GDM1 (cell line): Measurements from ENCODE around the gene TLR9.
A peak's percentile ranks its signal among the peaks of the same experiment; 100 is the strongest.

Experiments
- DNase-seq: peaks from one replicate; lab custom pipeline; 2025; lab: John Stamatoyannopoulos, UW

Gene TLR9

DNA sequence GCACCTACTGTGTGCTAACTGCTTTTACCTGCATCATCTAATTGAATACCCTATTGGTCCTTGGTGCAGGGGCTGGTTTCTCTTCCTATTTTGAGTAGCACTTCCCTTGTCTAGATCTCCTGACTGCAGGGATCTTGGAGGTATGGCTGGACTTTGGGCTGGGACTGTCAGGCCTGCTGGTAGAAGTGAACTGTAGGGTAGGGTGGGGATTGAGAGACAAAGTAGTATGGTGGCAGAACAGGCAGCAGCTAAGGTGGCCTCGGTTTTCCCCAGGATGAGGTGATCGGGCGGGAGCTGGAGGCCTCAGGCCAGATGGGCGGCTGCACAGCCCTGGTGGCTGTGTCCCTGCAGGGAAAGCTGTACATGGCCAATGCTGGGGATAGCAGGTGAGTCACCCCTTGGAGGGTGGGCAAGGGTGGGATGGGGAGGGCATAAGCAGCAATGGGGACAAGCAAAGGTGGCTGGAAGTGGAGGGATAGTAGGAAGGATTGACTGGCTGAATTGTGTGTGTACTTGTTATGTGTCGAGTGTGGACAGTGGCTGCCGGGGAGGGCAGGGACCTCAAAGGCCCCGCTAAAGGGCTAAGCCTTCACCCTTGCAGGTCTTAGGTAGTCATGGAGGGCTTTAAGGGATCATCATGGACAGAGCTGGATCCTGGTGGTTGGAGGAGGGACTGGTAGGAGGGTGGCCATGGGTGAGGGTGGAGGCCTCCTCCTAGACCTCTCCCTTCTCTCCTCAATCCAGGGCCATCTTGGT, 22.1 kb upstream of the TLR9 start:
- DNase-seq = no peak

DNA sequence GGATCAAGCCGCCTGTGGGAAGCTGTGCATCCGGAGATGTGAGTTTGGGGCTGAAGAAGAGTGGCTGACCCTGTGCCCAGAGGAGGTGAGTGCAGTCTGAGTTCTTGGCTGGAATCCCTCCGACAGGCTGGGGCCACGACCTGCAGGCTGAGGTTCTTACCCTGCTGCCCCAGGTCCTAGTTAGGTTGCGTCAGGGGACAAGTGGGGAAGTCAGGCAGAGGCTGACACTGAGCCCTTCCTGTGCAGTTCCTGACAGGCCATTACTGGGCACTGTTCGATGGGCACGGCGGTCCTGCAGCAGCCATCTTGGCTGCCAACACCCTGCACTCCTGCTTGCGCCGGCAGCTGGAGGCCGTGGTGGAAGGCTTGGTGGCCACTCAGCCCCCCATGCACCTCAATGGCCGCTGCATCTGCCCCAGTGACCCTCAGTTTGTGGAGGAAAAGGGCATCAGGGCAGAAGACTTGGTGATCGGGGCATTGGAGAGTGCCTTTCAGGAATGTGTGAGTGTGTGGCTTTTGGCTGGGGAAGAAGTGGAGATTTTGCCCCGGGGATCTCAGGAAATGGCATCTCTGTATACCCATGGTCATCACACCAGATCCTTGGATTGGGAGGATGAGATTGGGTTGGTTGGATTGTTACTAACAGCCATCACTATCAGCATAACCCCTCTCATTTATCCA, 21.4 kb upstream of the TLR9 start:
- DNase-seq = no peak

DNA sequence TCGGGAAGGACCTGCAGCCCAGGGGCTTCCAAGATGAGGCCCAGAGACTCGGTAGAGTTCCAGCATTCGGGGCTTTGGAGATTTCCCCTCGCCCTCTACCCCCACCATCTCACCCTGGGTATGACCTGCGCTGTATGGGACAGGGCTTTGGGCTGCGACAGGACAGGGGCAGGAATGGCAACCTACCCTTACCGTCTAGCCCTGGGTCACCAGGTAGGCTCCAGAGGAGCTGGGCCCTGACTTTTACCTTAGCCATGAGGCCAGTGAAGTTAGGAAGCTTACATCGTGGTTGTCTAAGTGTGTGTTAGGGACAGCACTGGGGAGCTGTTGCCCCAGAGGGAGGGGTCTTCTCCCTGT, 20.8 kb upstream of the TLR9 start:
- DNase-seq = no peak

DNA sequence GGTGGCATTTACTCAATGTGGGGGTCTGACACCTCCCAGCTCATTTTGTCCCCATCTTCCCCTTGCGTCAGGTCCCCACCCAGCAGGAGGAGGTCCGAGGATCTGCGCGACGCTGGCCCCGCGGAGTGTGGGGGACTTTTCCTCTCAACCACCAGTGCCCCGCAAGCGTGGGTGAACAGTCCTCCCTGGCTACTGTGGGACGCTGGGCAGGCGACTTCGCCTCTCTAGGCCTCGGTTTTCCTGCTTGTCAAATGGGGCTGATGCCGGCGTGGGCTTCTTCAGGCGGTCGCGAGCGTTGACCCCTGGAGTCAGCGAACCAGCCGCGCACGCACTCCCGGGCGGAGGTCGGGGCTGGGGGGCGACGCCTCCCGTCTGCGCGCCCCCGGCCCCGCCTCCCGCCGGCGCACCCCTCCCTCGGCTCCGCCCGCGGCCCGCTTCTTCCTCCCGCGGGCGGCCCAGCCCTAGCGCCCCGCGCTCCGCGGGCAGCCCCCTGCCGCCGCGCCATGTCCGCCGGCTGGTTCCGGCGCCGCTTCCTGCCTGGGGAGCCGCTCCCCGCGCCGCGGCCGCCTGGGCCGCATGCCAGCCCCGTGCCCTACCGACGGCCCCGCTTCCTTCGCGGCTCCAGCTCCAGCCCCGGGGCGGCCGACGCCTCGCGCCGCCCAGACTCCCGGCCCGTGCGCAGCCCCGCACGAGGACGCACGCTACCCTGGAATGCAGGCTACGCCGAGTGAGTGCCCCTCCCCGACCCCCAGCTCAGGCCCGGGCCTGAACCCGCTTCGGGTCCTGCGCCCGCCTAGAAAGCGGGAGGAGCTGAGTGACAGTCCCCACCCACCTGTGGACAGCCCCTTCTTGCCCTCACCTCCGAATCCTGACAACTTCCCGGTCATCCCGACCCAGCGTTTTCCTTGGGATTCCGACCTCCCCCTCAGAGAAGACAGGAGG, 20.1 kb upstream of the TLR9 start, which contains the start of gene PPM1M:
PPM1M (plus strand) TSS at position 438 of the 942 bp plus-strand sequence; CDS start at position 504, 66 bp downstream.
- DNase-seq = peak; percentile 25

DNA sequence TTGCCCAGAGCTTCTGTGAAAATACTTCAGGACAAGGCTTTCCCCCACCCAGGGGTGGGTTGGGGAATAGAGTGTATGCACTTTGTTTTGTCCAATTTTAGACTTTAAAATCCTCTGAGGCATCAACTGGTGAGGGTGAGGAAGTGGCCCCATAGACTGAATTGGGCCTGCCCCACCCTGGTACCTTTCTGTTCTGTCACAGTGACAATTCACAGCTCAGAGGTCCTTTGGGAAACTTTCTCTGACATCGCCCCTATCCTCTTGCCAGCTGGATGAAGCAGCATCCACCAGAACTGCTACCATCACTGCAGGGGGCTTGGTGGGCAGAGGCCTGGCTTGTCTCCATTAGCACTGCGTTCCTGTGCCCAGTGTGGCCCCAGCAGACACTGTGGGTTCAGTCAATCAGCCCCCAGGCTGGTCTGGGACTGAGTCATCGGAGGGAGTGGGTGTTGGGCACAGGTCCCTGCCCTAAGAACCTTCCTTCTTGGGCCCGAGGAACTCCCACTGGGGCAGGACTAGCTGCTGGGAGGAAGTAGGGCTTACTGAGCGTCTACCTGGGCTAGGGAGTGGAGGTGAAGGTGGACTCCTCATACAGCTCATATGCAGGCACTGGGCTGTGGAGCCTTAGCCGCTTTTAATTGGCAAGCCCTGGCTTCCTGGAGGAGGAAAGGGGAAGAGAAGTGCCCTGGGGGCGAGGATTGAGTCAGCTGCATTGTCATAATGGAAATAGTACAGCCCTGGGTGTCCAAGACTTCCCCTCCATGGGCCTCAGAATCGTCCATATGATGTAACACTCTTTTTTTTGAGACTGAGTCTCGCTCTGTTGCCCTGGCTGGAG, 18.6 kb upstream of the TLR9 start:
- peak; percentile 64 for DNase-seq

DNA sequence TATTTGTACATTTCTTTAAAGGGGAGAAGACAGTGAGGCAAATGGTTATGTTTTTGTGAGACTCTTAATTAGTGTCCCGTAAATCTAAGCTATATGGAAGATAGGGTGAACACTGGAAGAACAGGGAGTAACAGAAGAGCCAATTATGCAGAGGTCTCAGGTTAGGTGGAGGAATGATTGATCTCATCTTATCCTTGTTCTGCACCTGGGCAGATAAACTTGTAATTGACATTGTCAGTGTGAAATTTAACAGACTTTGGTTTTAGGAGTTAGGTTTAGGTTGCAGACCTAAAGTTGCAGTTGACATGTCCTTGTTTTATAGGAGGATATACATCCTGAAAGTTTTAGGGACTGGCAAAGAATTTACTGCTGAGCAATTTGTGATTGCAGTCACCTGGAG, 16.6 kb upstream of the TLR9 start:
- DNase-seq = no peak

DNA sequence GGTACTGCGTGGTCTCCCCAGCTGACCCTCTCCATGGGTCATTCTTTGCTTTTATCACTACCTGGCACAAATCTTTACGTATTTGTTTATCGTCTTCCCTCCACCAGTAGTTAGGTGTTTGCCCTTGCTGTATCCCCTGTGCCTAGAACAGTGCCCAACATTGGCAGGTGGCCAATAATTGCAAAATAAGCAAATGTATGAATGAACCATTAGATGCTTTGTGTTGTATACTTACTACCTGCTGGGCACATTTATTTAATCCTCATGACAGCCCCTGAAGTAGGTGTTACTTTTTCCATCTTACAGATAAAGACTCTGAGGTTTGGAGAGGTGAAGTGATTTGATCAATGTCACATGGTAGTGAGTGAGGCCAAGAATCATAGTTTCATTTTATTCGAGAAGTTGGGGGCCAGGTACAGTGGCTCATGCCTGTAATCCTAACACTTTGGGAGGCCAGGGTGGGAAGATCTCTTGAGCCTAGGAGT, 15.5 kb upstream of the TLR9 start:
- no peak for DNase-seq

DNA sequence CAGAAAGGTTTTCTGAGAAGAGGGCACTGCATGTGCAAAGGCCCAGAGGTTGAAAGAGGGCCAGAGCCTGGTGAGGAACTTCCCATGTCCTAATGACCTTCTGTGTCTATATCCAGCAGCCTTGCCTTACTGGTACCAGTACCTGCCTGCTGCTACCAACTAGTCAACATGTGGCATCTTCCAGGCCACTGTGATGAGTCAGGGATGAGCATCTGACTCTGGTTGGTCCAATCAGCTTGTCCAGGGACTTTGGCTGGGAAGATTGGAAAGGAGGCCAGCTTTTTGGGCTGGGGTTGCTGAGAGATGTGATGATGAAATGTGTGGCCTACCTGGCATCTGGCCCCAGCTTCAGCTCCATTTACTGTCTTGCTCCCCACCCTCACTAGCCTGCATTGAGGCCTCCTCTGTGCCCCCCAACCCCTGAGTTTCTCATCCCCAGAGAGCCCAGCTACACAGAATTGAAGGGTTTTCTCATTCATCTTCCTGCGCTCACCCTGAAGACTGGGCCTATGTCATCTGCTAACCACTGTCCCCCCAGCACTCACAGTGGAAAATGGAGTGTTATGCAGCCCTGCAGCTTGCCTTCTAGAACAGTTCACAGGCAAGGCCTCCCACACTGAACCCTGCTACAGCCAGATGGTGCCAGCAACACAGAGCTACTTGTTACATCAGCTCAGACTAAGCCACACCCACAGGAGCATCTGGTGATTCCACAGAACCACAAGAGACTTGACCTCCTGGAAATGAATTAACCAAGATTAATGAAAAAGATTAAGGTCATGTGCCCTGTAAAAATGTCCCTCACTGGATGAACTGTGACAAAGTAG, 14.8 kb upstream of the TLR9 start:
- peak; percentile 25 for DNase-seq

DNA sequence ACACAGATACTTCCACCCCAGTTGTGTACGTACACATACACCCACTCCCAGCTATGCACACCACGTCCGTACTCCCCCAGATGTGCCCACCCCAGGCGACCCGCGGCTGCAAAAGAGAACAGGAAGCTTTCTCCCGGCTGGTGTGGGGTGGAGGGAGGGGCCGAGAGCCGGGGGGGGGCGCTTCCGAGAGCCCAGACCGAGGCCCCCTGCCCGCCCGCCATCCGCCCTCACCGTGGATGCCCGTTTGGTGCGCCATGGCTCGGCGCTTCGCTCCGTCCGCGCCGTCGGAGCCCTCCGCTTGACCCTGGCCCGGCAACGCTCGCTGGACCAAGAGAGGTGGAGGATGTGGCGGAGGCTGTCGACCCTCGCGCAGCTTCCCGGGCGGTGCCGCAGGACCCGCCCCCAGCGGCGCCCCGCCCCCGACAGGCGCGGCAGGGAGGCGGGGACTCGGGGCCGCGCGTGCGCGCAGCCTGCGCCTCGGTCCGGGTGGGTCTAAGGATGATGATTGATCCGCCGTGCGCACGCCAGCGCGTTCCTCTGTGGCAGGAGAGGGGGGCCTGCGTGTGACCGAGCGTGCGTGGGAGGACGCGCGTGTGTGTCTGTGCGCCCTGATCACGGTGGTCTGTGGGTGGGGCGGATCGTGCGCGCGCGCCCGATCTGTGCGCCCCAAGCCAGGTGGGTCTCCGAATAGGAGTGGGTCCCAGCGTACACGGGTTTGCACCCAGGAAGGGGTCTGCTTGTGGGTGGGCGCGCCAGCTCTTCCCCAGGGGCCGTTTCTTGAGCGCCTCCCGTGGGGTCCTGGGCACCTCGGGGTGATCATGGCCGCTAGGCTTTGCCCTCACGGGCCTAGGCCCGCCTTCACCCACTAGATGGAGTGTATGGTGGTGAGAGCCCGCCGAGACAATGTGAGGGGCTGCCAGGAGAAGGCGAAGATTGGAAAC, 13.6 kb upstream of the TLR9 start, which contains the start of gene TWF2:
TWF2 (minus strand) TSS at position 398 of the 941 bp plus-strand sequence; CDS start at position 256, 142 bp downstream.
- peak; percentile 87 for DNase-seq

DNA sequence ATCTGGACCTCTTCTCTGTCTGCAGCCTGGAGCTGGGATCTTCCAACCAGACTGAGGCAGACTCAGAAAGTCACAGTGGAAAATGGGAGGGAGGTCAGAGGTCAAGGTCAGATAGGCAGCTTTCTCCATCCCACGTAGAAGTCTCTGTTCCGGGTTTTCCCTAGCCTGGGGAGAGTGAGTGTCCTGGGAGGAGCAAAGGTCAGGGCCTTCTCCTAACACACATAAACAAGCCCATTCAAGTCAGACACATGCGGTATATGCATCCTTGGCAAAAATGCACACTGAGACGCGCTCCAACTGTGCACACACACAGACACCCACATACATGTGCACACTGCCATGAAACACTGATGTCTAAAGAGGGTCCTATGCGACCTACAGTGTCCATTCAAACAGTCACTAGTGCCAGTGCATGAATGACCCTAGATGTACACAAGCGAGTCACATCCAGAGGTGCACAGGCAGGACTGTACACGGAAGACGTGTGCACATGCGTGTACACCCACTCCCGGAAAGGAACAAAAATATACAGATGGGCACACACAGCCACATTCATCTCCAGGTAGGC, 12.8 kb upstream of the TLR9 start:
- DNase-seq = no peak

DNA sequence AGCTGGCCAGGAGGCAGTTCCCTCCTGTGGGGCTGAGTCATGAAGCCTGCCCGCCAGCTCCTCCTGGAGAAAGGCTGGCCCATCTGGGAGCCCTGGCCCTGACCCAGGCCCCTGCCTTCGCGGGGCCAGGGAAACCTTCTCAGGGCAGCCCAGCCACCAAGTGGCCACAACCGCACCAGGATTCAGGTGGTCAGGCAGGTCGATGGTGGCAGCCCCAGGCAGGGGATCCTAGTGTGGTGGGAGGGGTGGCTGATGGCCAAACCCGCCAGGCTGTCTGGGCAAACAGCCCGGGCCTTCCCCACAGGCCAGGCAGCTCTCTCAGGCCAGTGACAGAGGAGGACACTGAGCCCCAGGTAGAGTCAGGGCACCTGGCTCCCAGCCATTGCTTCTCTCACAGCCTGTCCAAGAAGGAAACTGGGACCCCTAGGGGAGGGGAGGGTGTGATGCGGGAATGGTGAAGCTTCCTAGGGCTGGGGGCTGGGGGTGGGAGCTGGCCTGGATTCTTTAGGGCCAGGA, 12.3 kb upstream of the TLR9 start:
- DNase-seq = no peak

DNA sequence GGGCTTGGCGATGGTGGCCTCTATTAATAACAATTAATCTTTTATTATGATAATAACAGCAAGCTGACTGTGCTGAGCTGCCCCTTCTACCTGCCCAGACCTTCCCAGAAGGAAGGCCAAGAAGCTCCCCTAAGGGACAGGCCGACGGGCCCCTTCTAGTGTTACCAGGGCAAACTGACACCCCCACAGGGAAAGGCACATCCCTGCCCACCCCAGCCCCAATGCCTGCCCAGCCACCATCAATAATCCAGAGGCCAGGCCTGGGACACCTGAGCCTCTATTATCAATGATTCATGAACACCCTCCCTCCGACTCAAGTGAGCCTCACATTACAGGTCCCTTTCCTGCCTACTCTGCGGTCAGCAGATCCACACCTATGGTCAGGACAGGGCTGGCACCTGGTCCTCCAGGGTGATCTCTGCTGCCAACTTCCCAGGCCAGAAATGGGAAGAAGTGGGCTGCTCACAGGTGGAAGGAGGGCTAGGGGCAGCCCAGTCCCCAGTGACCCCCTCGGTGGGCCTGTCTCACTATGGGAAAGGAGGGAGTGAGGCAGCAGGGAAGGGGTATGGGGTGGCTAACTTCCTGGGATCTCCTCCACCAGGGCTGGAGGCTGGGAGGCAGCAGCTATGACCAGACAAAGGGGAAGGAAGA, 11.7 kb upstream of the TLR9 start:
- DNase-seq = no peak

DNA sequence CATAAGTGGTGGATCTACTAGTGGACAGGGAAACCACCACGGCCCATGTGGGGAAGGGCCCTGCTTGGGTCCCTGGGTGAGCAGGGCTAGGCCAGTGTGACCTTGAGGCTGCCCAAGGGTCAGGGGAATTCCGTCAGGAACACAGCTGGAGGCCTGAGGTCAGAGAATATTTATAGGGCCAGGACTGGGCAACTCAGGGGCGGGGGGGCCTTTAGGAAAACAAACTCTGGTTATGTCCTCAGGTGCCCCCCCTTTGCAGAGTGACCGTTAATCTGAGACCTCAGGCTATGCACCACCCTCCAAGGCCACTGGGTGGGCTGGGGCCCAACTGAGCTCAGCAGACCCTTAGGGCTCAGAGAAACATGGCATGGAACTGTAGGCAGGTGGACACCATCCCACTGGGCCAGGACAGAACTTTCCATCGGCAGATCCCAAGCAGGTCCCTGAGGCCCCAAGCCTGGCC, 11.0 kb upstream of the TLR9 start:
- no peak for DNase-seq

DNA sequence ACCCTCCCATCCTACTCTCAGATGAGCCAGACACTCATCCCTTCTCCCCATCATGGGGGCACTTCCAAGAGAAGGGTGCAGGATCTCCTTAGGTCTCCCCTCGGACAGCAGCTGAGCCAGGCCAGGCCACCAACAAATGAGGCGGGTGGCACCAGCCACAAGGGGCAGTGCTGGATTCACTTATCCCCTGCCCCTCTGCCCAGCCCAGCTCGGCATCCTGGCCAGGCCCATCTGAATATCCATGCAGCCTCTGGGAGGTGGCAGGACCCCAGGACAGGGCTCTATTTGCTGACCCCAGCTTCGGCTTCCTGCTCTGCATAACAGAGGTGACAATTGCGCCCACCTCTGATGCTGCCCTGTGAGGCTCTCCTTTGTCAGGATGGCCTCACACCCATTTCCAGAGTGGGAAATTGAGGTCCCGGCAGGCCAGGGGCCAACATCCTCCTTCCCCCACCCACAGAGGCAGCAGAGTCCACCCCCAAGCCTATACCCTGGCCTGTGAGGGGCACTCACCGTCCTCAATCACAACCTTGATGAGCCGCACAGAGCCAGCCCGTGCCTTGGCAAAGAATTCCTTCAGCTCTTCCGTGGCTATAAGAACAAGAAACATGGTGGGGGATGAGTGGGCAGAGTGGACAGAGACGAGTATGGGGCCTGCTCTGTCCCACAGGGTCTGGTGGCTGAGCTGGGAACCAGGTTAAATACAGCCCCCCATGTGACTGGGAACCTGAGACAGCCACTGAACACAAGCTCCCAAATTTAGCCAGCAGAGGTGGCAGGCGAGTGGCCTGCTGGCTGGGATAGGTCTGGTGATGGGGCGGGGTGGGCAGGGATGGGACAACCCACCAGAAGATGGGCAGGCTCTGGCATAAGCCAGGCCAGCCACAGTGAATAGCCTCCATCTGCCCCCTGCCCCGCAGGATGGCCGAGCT, 9.3 kb upstream of the TLR9 start:
- DNase-seq = no peak

DNA sequence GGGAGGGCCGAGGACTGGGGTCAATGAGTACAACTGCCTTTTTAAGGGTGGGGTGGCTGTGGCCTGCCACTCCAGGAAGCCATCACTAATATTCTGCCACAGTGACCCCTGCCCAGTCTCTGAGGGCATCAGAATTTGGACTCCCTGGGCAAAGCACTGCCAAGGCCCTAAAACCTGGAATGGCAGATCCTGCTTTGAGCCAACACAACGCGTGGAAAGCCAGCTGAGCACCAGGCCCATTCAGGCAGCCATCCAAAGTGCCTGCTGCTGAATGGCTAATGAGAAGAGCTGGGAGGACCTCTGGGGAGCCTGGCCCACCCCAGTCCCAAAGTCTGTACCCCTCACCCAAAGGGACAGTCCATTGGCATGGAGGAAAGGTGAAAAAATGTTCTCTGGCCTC, 8.5 kb upstream of the TLR9 start:
- no peak for DNase-seq

DNA sequence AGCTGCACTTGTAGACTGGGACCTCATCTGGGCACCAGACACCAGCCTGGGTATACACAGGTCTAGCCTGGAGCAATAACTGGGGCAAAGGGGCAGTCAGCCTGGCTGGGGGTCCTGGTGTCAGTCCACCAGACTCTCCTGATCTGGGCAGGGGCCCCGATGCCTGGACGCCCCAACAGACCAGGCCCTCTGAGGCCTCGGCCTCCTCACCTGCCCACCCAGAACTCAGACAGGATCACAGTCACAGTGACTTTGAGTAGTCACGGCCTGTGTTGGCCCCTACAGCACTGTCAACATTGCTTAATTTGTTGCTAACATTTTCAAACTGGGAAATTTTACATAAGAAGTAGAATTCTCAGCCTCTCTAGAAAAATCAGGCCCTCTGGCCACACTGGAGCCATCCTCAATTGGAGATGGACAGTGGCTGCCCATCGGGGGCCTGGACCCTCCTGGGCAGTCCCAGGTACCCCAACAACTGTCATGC, 7.7 kb upstream of the TLR9 start:
- DNase-seq = no peak
